ENCODE results near the gene NT5C3B.

- no peak for TF ChIP-seq GATA2 (IDR thresholded peaks at IDR 0.05; ENCODE audit: insufficient read depth, insufficient read length, low read depth, low read length)
- no peak for TF ChIP-seq CTCF (IDR thresholded peaks at IDR 0.05; ENCODE audit: extremely low read depth in 1 of 2, insufficient read depth in 1 of 2, low read depth in 1 of 2, low read length in 2 of 2)
- TF ChIP-seq, protein P1, sequence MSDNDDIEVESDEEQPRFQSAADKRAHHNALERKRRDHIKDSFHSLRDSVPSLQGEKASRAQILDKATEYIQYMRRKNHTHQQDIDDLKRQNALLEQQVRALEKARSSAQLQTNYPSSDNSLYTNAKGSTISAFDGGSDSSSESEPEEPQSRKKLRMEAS (IDR thresholded peaks at IDR 0.05; ENCODE audit: insufficient read depth, insufficient read length), result no peak
- no peak for TF ChIP-seq POLR2A (IDR thresholded peaks at IDR 0.05; ENCODE audit: low read depth, low read length)
- TF ChIP-seq MYC (IDR thresholded peaks at IDR 0.05; ENCODE audit: low read depth, low read length), result no peak
- TF ChIP-seq POLR2AphosphoS5 (IDR thresholded peaks at IDR 0.05; ENCODE audit: insufficient read depth, low read depth, low read length), result no peak
- no peak for TF ChIP-seq EZH2 (IDR thresholded peaks at IDR 0.05; ENCODE audit: borderline replicate concordance, low read depth, low read length, severe bottlenecking)
- TF ChIP-seq JUN (IDR thresholded peaks at IDR 0.05; ENCODE audit: borderline replicate concordance, insufficient read depth, insufficient read length, low read depth), result no peak
- no peak for TF ChIP-seq FOS (IDR thresholded peaks at IDR 0.05; ENCODE audit: borderline replicate concordance, insufficient read depth, low read length)
These were observed 37.7 kb upstream of the NT5C3B start for GRCh38 chr17:41873559-41874292.

Data from endothelial cell of umbilical vein (primary cell).